DOHH2 (cell line): ENCODE measurements around the gene P3H2.

ENCODE experiments used
- H3F3A ChIP-seq: fragments of 200-600 bp; sonication (generic), shearing (Covaris generic); 2 replicates; pipeline ENCODE4 v1.6.0; 2016; ENCODE audit warnings: antibody characterized with exemption, mild to moderate bottlenecking; ENCODE audit not compliant: control insufficient read depth, insufficient read depth
- H3K27ac ChIP-seq: fragments of 200-600 bp; sonication (generic); 2 replicates; pipeline ENCODE4 v1.5.1; 2014; ENCODE audit warnings: low read depth, mild to moderate bottlenecking, low read length, moderate library complexity
- H3K27me3 ChIP-seq: fragments of 200-600 bp; sonication (generic); 2 replicates; pipeline ENCODE4 v1.6.1; 2014; ENCODE audit warnings: mild to moderate bottlenecking, low read length, mixed read lengths; ENCODE audit not compliant: control insufficient read depth
- H3K36me3 ChIP-seq: fragments of 200-600 bp; sonication (generic); 2 replicates; pipeline ENCODE4 v1.6.1; 2014; ENCODE audit warnings: mild to moderate bottlenecking, low read length, moderate library complexity, mixed read lengths; ENCODE audit not compliant: control insufficient read depth
- H3K4me1 ChIP-seq: fragments of 200-600 bp; sonication (generic); 2 replicates; pipeline ENCODE4 v1.6.1; 2014; ENCODE audit warnings: mild to moderate bottlenecking, low read length, mixed read lengths; ENCODE audit not compliant: control insufficient read depth
- H3K4me2 ChIP-seq: fragments of 200-600 bp; sonication (generic); 2 replicates; pipeline ENCODE4 v1.6.0; 2014; ENCODE audit warnings: mild to moderate bottlenecking, low read length, moderate library complexity
- H3K4me3 ChIP-seq: fragments of 200-600 bp; sonication (generic); 2 replicates; pipeline ENCODE4 v1.5.1; 2014; ENCODE audit warnings: mild to moderate bottlenecking, low read length, mixed read lengths
- H3K79me2 ChIP-seq: fragments of 200-600 bp; sonication (generic); 2 replicates; pipeline ENCODE4 v1.6.1; 2014; ENCODE audit warnings: mild to moderate bottlenecking, low read length, mixed read lengths; ENCODE audit not compliant: control insufficient read depth
- H3K9me2 ChIP-seq: fragments of 200-600 bp; sonication (generic); replicated peaks from 2 replicates; pipeline ENCODE4 v1.6.1; 2014; ENCODE audit warnings: mild to moderate bottlenecking, low read length, mixed read lengths; ENCODE audit not compliant: control insufficient read depth
- H3K9me3 ChIP-seq: fragments of 200-600 bp; sonication (generic); 2 replicates; pipeline ENCODE4 v1.6.1; 2014; ENCODE audit warnings: antibody characterized with exemption, low read length, mixed read lengths; ENCODE audit not compliant: control insufficient read depth, insufficient read depth
- H4K20me1 ChIP-seq: fragments of 200-600 bp; sonication (generic); 2 replicates; pipeline ENCODE4 v1.6.0; 2014; ENCODE audit warnings: low read depth, mild to moderate bottlenecking, antibody characterized with exemption, low read length, moderate library complexity; ENCODE audit not compliant: control insufficient read depth, insufficient read depth
- CTCF ChIP-seq: fragments of 200-600 bp; sonication (generic); IDR thresholded peaks from one replicate; pipeline ENCODE4 v1.5.1; 2014; ENCODE audit warnings: antibody characterized with exemption, mild to moderate bottlenecking, low read depth, low read length; ENCODE audit not compliant: poor library complexity, severe bottlenecking
- EZH2phosphoT487 ChIP-seq: fragments of 200-600 bp; sonication (generic); IDR thresholded peaks from 2 replicates; pipeline ENCODE4 v1.6.1; 2017; ENCODE audit warnings: borderline replicate concordance, mild to moderate bottlenecking, antibody characterized with exemption, low read length, moderate library complexity, mixed read lengths

P3H2 gene

GRCh38 chr3:189988322-189988721 is 132.4 kb downstream of the P3H2 start:
- H3K9me3 ChIP-seq: no peaks in the 10 kb centered on the region
- no peaks in the 10 kb centered on the region for H3K79me2 ChIP-seq
- H3K27ac ChIP-seq: no peak overlapping the region
- no peaks in the 10 kb centered on the region for H3F3A ChIP-seq
- no peaks in the 10 kb centered on the region for H3K9me2 ChIP-seq
- no peaks in the 10 kb centered on the region for H3K4me1 ChIP-seq
- H3K36me3 ChIP-seq: no peaks in the 10 kb centered on the region
- TF ChIP-seq CTCF (no peak), EZH2phosphoT487 (no peak)
- H3K4me3 ChIP-seq: no peak overlapping the region
- no peaks in the 10 kb centered on the region for H3K27me3 ChIP-seq
- H3K4me2 ChIP-seq: no peak overlapping the region
- no peaks in the 10 kb centered on the region for H4K20me1 ChIP-seq

- TF ChIP-seq EZH2phosphoT487 (no peak), CTCF (no peak)
- H3K36me3 ChIP-seq: no peaks in the 10 kb centered on the region
- no peaks in the 10 kb centered on the region for H3K9me3 ChIP-seq
- H3K4me2 ChIP-seq: no peak overlapping the region
- H3K4me3 ChIP-seq: no peak overlapping the region
- no peak overlapping the region for H3K27ac ChIP-seq
- no peaks in the 10 kb centered on the region for H3K27me3 ChIP-seq
- H3K79me2 ChIP-seq: no peaks in the 10 kb centered on the region
- no peaks in the 10 kb centered on the region for H3F3A ChIP-seq
- H3K9me2 ChIP-seq: no peaks in the 10 kb centered on the region
- H4K20me1 ChIP-seq: no peaks in the 10 kb centered on the region
- no peaks in the 10 kb centered on the region for H3K4me1 ChIP-seq
Observed at GRCh38 chr3:189985948-189986347, 134.7 kb downstream of the P3H2 start.

GRCh38 chr3:189983612-189984011 is 137.1 kb downstream of the P3H2 start:
- Histone ChIP-seq H3K27me3 (no peaks in the 10 kb centered on the region), H3K9me3 (no peaks in the 10 kb centered on the region), H3K4me2 (no peak overlapping the region), H3K4me3 (no peak overlapping the region), H3F3A (no peaks in the 10 kb centered on the region), H3K4me1 (no peaks in the 10 kb centered on the region), H3K79me2 (no peaks in the 10 kb centered on the region), H4K20me1 (no peaks in the 10 kb centered on the region), H3K9me2 (no peaks in the 10 kb centered on the region), H3K36me3 (no peaks in the 10 kb centered on the region), H3K27ac (no peak overlapping the region)
- no peak for TF ChIP-seq CTCF
